HEK293 (cell line): Measurements from ENCODE around the gene CATSPER3.

ENCODE experiments used
- CTCF ChIP-seq: fragments of 450-650 bp; formaldehyde crosslinking; IDR thresholded peaks from 2 replicates; pipeline ENCODE4 v1.5.1; 2016; ENCODE audit warnings: missing biosample characterization, missing genetic modification characterization
- SETDB1 ChIP-seq: IDR thresholded peaks from one replicate; pipeline ENCODE4 v1.6.1; 2017; ENCODE audit warnings: mild to moderate bottlenecking, low read length, moderate library complexity, mixed read lengths; ENCODE audit not compliant: insufficient read length
- SP2 ChIP-seq: fragments of 450-650 bp; formaldehyde crosslinking; IDR thresholded peaks from 2 replicates; pipeline ENCODE4 v1.5.1; 2016; ENCODE audit warnings: missing biosample characterization, missing genetic modification characterization
- TCF7L2 ChIP-seq: IDR thresholded peaks from 2 replicates; pipeline ENCODE4 v1.6.1; 2011; ENCODE audit warnings: low read depth, mild to moderate bottlenecking, inconsistent platforms, low read length, moderate library complexity, borderline replicate concordance
- TSHZ1 ChIP-seq: fragments of 450-650 bp; formaldehyde crosslinking; IDR thresholded peaks from 2 replicates; pipeline ENCODE4 v1.5.1; 2016; ENCODE audit warnings: missing biosample characterization, missing genetic modification characterization, borderline replicate concordance
- YY1 ChIP-seq: fragments of 450-650 bp; formaldehyde crosslinking; IDR thresholded peaks from 2 replicates; pipeline ENCODE4 v1.5.1; 2018; ENCODE audit warnings: missing biosample characterization, missing genetic modification characterization
- ZNF114 ChIP-seq: fragments of 450-650 bp; formaldehyde crosslinking; IDR thresholded peaks from 2 replicates; pipeline ENCODE4 v1.5.0; 2017; ENCODE audit warnings: missing biosample characterization, missing genetic modification characterization
- ZNF121 ChIP-seq: fragments of 450-650 bp; formaldehyde crosslinking; IDR thresholded peaks from 2 replicates; pipeline ENCODE4 v1.5.1; 2016; ENCODE audit warnings: missing biosample characterization, missing genetic modification characterization
- ZNF146 ChIP-seq: fragments of 450-650 bp; formaldehyde crosslinking; IDR thresholded peaks from 2 replicates; pipeline ENCODE4 v1.5.1; 2016; ENCODE audit warnings: missing biosample characterization, missing genetic modification characterization
- ZNF202 ChIP-seq: fragments of 450-650 bp; formaldehyde crosslinking; IDR thresholded peaks from 2 replicates; pipeline ENCODE4 v1.5.1; 2016; ENCODE audit warnings: missing biosample characterization, missing genetic modification characterization, borderline replicate concordance
- ZNF510 ChIP-seq: fragments of 450-650 bp; formaldehyde crosslinking; IDR thresholded peaks from 2 replicates; pipeline ENCODE4 v1.5.1; 2018; ENCODE audit warnings: mild to moderate bottlenecking, missing genetic modification characterization, missing biosample characterization; ENCODE audit not compliant: insufficient replicate concordance
- ZNF558 ChIP-seq: fragments of 450-650 bp; formaldehyde crosslinking; IDR thresholded peaks from 2 replicates; pipeline ENCODE4 v1.5.1; 2016; ENCODE audit warnings: missing biosample characterization, missing genetic modification characterization
- ZNF610 ChIP-seq: fragments of 450-650 bp; formaldehyde crosslinking; IDR thresholded peaks from 2 replicates; pipeline ENCODE4 v1.5.1; 2016; ENCODE audit warnings: missing biosample characterization, missing genetic modification characterization, borderline replicate concordance
- ZNF707 ChIP-seq: fragments of 450-650 bp; formaldehyde crosslinking; IDR thresholded peaks from 2 replicates; pipeline ENCODE4 v1.5.1; 2016; ENCODE audit warnings: missing biosample characterization, missing genetic modification characterization

GRCh38 chr5:134995850-134996402, 28.2 kb downstream of the CATSPER3 start:
- TF ChIP-seq CTCF (tag by site-specific recombination) (no peak), SETDB1 (no peak), ZNF114 (tag by site-specific recombination) (no peak), TSHZ1 (no peak), TCF7L2 (no peak), ZNF121 (tag by site-specific recombination) (no peak), ZNF202 (tag by site-specific recombination) (no peak), ZNF146 (no peak), ZNF558 (no peak), ZNF707 (no peak), SP2 (tag by site-specific recombination) (no peak), ZNF610 (no peak), YY1 (tag by site-specific recombination) (no peak), ZNF510 (tag by site-specific recombination) (no peak)
